H7 (cell line): ENCODE results near the gene PTPRN2. TPM values are rescaled to one million over a fixed set of nuclear protein-coding genes. Genes with fewer than 3 reads are reported as not detected.

Source experiments
- DNase-seq: peaks from one replicate; pipeline ENCODE4 v3.0.0; 2012
- H3K27me3 ChIP-seq: 2 replicates; pipeline ENCODE4 v1.6.0; 2011; ENCODE audit warnings: mild to moderate bottlenecking, low read length; ENCODE audit not compliant: control insufficient read depth, insufficient read depth
- H3K36me3 ChIP-seq: replicated peaks from 2 replicates; pipeline ENCODE4 v1.5.1; 2011; ENCODE audit warnings: low read length; ENCODE audit not compliant: control insufficient read depth, insufficient read depth
- H3K4me3 ChIP-seq: 2 replicates; pipeline ENCODE4 v1.5.1; 2011; ENCODE audit warnings: low read depth, mild to moderate bottlenecking, control low read depth, low read length, moderate library complexity; ENCODE audit not compliant: insufficient read depth
- total RNA-seq: library from RNA; depleted of rRNA; stranded (reverse); fragments of >200 nt; shearing (Covaris generic); gene quantifications from 2 replicates; pipeline ENCODE4 v1.2.3, GENCODE V29; 2014

PTPRN2 gene
- total RNA-seq, 1 experiment from 2014 or later: 0.80 TPM

DNA sequence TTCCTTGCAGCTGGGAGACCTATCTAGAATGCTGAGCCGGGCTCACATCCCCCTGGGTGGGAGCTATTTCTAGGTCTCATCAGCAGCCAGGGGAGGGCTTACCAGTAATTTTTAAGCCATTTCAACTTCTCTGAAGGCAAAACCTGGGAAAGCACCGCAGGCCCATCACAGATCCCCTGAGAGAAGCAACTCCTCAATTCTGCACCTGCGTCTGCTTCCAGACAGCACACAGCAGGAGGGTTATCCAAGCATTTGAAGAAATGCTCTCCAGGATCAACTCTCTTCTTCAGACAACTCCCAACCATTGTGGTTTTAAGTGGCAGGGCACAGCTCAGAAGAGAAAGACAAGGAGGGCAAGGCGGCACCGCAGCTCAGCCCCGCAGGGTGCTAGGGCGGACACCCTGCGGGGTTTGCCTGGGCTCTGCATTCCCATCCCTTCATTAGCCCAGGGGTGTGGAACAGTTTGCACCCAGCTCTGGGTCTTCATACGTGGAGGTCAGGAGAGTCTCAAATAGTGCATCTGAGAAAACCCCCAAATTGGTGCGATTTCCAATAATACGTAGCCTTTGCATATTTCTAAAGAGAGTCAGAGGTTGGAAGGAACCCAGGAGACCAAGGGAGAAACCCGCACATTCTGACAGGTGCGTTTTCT, 632.1 kb downstream of the PTPRN2 start:
- no peaks in the 10 kb centered on the region for H3K27me3 ChIP-seq
- DNase-seq: peak; percentile 66
- no peaks in the 10 kb centered on the region for H3K36me3 ChIP-seq
- H3K4me3 ChIP-seq: no peak overlapping the region

DNA sequence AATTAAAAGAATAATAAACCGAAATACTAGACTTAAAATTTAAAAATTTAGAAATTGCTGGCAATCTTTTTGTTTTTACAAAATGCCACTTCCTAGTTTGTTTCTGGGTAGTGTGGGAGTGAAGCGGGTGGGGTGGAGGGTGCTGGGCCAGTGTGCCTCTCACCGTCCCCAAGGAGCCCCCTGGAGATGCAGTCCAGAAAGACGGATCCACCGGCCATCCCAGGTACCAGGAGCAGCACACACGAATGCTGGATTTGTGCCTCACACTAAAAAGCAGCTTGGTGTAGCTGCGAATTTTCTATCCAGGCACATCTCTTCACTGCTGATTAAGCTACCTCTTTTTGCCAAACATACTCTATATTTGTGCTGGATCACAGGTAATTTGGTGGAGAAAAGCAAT, 632.7 kb downstream of the PTPRN2 start:
- no peak for DNase-seq
- no peak overlapping the region for H3K4me3 ChIP-seq
- H3K27me3 ChIP-seq: no peaks in the 10 kb centered on the region
- H3K36me3 ChIP-seq: no peaks in the 10 kb centered on the region

DNA sequence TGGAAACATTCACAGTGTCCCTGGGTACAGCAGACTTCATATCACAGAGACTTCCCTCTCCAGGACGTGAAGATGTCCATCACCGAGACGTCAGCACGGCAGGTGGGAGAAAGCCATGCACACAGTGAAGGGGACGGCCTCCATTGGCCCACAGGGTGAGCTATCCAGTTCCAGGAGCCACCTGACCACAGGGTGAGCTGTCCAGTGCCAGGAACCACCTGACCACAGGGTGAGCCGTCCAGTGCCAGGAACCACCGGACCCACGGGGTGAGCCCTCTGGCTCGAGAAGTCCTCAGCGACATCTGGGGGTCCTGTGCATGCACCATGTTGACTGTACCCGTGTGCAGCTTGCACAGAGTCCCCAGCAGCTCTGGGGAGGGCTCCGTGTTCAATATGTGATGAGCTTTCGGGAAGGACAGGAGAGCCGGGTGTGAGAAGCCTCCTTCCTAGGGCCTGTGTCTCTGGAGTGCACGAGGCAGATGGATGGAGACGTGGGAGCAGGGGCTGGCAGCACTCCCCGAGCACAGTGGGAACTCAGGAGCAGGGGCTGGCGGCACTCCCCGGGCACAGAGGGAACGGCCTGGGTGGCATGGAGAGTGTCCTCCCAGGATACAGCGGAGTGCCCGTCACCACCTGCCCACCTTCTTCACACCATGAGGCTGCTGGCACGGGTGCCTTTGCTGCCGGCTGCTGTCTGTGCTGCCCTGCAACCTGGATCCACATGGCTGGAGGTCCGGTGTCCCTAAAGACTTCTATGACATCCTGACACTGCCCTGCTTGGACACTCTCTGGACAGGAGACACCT, 634.6 kb downstream of the PTPRN2 start:
- no peak for DNase-seq
- Histone ChIP-seq H3K27me3 (no peaks in the 10 kb centered on the region), H3K4me3 (no peak overlapping the region), H3K36me3 (no peaks in the 10 kb centered on the region)

DNA sequence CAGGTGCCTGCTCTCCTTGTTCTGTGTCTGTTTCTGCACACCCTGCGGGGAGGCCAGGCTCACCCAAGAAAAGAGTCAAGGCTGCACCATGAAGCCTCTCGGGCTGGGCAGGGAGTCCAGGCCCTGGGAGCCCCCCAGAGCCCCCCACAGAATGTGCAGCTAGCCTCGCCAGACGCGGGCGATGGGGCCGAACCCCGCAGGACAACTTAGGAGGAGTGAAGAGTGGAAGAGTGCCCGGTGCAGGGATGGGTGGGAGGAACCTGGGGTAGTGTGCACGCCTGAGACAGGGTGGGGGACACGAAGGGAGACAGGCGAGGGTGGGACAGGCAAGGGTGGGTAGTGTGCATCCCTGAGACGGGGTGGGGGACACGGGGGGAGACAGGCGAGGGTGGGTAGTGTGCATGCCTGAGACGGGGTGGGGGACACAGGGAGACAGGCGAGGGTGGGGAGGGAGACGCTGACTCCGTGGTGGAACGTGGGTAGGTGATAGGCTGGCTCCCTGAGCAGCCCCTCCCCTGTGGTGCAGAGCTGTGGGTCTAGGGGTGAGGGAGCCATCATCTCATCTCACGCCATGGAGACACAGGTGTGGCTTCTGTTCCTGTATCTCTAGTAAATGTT, 635.5 kb downstream of the PTPRN2 start:
- Histone ChIP-seq H3K27me3 (no peaks in the 10 kb centered on the region), H3K36me3 (no peaks in the 10 kb centered on the region), H3K4me3 (no peak overlapping the region)
- DNase-seq: no peak

DNA sequence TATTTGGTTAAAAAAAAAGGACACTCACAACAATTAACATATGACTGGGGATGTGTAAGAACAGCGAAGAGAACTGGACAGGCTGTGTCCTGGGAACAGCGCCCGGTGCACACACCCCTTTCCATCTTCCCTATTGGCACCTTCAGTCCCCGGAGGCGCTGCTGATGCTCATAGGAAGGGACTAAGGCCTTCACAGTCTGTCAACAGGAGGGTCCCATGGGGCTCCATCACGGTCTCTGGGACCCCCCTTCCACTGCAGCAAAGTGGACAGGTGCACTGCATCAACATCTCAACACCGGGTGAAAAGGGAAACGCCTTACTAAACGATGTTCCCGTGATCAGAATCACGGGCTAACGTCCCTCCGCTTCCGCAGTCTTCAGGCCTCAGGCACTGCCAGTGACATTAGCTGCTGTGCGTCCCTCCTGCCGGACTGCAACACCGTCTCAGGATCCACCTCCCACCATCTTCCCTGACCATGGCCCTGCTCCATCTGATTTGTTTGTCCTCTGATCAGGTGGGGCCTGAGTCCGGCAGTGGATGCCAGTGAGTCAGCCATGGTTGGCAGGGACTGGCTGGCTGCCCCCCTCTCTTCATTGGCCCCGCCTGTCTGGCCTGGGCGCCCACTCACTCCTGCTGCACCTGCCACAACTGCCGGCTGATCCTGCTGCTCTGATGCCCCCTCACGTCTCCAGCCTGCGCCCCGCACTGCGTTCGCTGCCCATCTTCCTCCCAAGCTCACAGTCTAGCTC, 636.1 kb downstream of the PTPRN2 start:
- DNase-seq: no peak
- Histone ChIP-seq H3K4me3 (no peak overlapping the region), H3K36me3 (no peaks in the 10 kb centered on the region), H3K27me3 (no peaks in the 10 kb centered on the region)

DNA sequence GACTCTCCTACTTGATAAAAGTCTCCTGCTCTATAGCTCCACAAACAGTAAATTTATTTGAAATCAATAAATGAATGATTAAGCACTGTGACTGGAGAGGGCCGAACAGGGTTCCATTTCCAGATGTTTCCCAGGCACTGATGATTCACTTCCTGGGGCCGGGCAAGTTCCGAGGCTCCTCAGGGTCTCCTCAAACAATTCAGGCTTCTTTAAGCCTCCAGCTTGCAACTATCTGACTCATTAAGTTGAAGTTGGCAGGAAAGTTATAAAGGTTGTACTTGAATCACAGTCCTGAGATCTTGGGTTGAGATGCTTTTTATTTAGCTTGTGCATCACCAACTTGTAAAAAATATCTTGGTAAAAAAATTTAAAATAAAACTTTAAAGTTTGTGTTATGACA, 637.9 kb downstream of the PTPRN2 start:
- Histone ChIP-seq H3K27me3 (no peaks in the 10 kb centered on the region), H3K4me3 (no peak overlapping the region), H3K36me3 (no peaks in the 10 kb centered on the region)
- DNase-seq: no peak

DNA sequence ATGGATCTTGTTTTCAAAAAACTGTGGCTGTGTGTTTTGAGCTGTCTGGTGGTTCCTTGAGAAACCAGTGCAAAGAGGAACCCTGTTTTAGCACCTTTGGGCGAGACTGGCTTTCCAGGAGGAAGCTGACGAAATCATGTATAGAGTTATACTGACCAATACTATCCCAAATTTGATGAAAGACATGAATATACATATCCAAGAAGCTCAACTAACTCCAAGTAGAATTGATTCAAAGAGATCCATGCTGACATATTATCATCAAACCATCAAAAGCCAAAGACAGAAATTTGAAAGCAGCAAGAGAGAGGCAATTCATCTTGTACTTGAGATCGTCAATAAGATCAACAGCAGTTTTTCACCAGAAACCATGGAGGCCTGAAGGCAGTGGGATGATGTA, 640.1 kb downstream of the PTPRN2 start:
- Histone ChIP-seq H3K36me3 (no peaks in the 10 kb centered on the region), H3K4me3 (no peak overlapping the region), H3K27me3 (no peaks in the 10 kb centered on the region)
- DNase-seq: no peak

DNA sequence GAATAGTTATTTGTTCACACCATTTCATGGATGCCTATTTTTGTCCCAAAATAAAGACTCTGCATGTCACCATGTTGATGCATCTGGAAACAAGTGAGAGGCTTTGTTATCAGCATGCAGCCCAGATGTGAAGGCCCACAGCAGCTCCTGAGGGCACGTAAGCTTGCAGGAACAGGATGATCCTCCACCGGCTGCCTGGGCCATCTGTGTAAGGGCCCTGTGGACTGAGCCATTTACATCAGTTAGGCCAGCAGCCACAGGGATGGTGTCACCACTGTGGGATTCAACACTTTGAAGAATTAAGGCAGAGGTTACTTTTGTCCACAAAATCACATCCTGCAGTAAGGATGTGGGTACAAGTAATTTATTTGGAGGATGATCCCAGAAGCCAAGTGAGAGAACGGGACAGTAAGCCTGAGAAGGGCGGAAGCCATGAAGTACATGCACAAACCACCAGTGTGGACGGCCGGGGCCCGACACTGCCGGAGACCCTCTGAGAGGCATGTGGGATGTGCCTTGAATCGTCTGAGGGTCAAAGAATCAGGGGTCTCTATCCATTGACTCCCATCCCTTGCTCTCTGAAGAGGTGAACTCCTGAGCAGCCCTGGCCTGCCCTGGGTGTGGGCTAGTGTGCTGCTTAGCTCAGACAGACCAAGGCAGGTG, 641.1 kb downstream of the PTPRN2 start:
- Histone ChIP-seq H3K36me3 (no peaks in the 10 kb centered on the region), H3K4me3 (no peak overlapping the region), H3K27me3 (no peaks in the 10 kb centered on the region)
- DNase-seq: no peak

DNA sequence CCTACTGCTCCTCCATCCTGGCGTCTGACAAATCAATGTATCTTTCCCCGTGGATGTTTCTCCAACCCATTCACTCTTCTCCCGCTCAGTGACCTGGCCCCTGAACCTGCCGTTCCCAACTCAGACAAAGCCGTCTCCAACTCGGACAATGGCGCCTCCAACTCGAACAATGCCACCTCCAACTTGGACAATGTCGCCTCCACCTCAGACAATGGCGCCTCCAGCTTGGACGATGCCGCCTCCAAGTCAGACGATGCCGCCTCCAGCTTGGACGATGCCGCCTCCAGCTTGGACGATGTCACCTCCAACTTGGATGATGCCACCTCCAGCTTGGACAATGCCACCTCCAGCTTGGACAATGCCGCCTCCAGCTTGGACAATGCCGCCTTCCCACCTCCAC, 642.2 kb downstream of the PTPRN2 start:
- Histone ChIP-seq H3K4me3 (no peak overlapping the region), H3K36me3 (no peaks in the 10 kb centered on the region), H3K27me3 (no peaks in the 10 kb centered on the region)
- no peak for DNase-seq

DNA sequence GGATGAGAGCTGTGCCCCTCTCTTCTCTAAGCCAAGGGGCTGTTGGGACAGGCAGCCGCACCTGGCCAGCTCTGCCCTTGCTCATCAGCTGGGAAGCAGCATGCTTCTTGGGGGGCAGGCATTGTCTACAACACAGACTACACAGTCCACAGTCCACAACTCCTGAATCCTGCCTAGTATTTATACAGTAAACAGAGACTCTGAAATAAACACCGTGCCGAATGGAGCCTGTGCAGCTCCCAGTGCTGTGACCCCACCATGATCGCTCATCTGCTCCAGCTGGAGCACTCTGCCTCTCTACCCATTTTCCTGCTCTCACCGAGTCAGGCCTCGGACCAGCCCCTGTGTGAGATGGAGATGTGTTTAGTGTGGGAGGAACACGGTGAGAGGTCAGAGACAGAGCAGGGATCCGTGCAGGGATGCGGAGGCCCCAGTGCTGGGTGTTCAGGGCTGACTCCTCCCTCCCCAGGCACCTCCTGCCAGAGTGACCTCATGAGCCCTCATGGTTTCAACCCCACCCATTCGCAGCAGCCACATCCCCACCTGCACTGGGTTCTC, 642.8 kb downstream of the PTPRN2 start:
- Histone ChIP-seq H3K27me3 (no peaks in the 10 kb centered on the region), H3K36me3 (no peaks in the 10 kb centered on the region), H3K4me3 (no peak overlapping the region)
- no peak for DNase-seq

DNA sequence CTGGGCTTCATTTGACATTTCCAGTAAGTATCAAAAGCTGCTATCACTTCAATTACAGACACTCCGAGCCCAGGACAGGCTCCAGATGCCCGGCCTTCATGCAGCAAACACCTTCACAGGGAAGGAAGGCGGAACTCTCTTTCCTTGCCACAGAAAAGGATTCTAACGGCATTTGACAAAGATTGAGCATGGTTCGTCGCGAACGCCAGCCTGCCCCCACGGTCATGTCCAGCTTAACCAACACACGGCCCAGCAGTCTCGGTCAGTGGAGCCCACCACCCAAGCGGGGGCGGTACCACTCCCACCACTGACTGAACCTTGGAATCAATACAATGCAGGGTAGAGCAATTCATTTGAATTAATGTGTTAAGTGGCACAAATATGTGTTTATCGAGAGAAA, 643.6 kb downstream of the PTPRN2 start:
- no peak for DNase-seq
- H3K27me3 ChIP-seq: no peaks in the 10 kb centered on the region
- no peaks in the 10 kb centered on the region for H3K36me3 ChIP-seq
- no peak overlapping the region for H3K4me3 ChIP-seq

DNA sequence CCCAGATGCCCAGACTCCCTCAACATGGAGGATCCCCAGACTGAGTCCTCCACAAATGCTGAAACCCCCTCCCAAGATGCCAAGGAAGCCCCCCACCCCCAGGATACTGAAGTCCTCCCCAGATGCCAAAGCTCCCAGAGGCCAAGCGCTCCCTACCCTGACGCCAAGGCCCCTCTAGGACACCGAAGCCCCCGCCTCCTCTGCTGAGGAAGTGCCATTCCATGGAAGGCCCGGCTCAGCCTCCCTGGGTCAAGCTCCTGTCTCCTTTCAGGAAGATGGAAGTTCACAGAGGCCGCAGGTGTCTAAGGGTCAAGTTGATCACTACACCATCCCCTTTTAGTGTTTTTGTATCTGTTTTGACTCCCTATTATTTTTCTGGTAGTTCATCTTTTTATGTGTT, 644.1 kb downstream of the PTPRN2 start:
- no peak for DNase-seq
- no peaks in the 10 kb centered on the region for H3K27me3 ChIP-seq
- H3K36me3 ChIP-seq: no peaks in the 10 kb centered on the region
- H3K4me3 ChIP-seq: no peak overlapping the region

DNA sequence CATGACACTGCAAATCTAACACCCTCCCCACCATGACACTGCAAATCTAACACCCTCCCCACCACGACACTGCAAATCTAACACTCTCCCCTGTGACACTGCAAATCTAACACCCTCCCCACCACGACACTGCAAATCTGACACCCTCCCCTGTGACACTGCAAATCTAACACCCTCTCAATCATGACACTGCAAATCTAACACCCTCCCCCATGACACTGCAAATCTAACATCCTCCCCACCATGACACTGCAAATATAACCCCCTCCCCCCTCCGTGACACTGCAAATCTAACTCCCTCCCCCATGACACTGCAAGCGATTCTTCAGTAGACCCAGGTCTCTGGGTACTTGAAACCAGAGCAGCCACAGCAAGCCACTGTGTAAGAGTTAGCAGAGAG, 646.4 kb downstream of the PTPRN2 start:
- no peaks in the 10 kb centered on the region for H3K36me3 ChIP-seq

DNA sequence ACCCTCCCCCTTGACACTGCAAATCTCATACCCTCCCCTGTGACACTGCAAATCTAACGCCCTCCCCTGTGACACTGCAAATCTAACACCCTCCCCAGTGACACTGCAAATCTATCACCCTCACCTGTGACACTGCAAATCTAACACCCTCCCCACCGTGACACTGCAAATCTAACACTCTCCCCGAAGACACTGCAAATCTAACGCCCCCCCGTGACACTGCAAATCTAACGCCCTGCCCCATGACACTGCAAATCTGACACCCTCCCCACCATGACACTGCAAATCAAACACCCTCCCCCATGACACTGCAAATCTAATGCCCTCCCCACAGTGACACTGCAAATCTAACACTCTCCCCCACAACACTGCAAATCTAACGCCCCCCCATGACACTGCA, 647.1 kb downstream of the PTPRN2 start:
- no peak for DNase-seq
- H3K4me3 ChIP-seq: no peak overlapping the region
- no peaks in the 10 kb centered on the region for H3K27me3 ChIP-seq
- no peaks in the 10 kb centered on the region for H3K36me3 ChIP-seq

More for the DNA sequence above, 646.4 kb downstream of the PTPRN2 start:
- Histone ChIP-seq H3K27me3 (no peaks in the 10 kb centered on the region), H3K4me3 (no peak overlapping the region)
- DNase-seq: no peak
